Type B pancreatic cell (in vitro differentiated cells): Measurements from ENCODE around the gene CRIP1. TPM values are rescaled to one million over a fixed set of nuclear protein-coding genes. Genes with fewer than 3 reads are reported as not detected.
A peak's percentile ranks its signal among the peaks of the same experiment; 100 is the strongest.

ENCODE experiments used
- DNase-seq: peaks from one replicate; pipeline ENCODE4 v3.0.0; 2021; ENCODE audit warnings: mixed read lengths; ENCODE audit not compliant: unreplicated experiment; ENCODE audit errors: extremely low spot score
- H3K27ac Mint-ChIP-seq: 2 replicates; pipeline ENCODE4 v1.8.0; 2021; ENCODE audit warnings: mild to moderate bottlenecking, mixed read lengths
- H3K27me3 Mint-ChIP-seq: 2 replicates; pipeline ENCODE4 v1.8.0; 2021; ENCODE audit warnings: mixed read lengths
- H3K36me3 Mint-ChIP-seq: 2 replicates; pipeline ENCODE4 v1.8.0; 2021; ENCODE audit warnings: mixed read lengths
- H3K4me1 Mint-ChIP-seq: one replicate; pipeline ENCODE4 v1.8.0; 2021; ENCODE audit warnings: mixed read lengths; ENCODE audit not compliant: unreplicated experiment
- H3K4me3 Mint-ChIP-seq: 2 replicates; pipeline ENCODE4 v1.8.0; 2021; ENCODE audit warnings: mild to moderate bottlenecking, mixed read lengths
- H3K9me3 Mint-ChIP-seq: 2 replicates; pipeline ENCODE4 v1.8.0; 2021; ENCODE audit warnings: mixed read lengths
- CTCF ChIP-seq: fragments of 200-600 bp; sonication (generic); conservative IDR thresholded peaks from 2 replicates; pipeline ENCODE4 v1.5.0; 2021; ENCODE audit warnings: antibody characterized with exemption, mild to moderate bottlenecking
- long read RNA-seq: library from polyadenylated mRNA; unstranded; transcript quantifications from one replicate; pipeline ENCODE4 v2.0.0, GENCODE V29; 2020
- total RNA-seq: library from RNA; stranded (reverse); gene quantifications from 2 replicates; pipeline ENCODE4 v1.2.1, GENCODE V29; 2021; ENCODE audit warnings: low replicate concordance

Gene CRIP1, protein sequence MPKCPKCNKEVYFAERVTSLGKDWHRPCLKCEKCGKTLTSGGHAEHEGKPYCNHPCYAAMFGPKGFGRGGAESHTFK
- 5.1 and 15.4 TPM in 2 replicates for total RNA-seq
- long read RNA-seq, partial matches to known transcripts, result 0 of 4 reads
- long read RNA-seq, other reads (novel, unspliced or antisense), result 0 of 4 reads

DNA sequence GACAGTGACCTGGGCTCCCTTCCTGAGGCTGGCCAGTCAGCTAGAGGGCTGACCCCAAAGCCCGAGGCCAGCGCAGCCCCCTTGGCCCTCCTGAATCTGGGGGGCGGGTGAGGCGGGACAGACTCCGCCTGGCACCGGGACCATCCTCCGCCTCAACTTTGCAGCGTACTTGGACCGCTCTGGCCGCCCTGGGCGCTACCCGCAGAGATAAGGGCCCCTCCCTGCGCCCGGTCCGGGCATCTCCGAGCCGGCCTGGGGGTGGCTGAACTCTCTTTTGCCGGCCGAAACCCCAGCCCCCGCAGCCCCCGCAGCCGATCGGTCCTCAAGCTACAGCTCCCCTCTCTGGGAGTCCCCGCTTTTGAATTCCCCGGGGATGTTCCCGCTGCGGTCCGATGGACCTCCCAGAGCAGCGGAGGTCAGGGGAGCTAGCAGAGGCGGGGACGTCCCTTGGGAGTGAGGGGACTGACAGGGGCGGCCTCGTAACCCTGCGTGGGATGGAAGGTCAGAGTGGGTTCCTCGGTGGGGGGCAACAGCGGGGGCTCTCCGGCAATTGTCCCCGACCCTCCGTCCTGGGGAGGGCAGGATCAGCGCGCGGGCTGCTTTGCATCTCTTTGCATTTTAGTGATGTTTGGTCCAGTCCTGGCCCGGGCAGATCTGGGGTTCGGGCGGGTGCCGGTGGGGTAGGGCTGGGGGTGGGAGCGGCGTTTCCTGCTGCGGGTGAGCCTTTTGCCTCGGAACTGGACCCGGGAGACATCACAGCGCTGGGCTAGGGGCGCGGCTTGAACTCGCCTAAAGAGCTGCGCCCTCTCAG is at the start of gene CRIP1:
Gene CRIP1, plus strand, starts transcription at position 724 of the 811 bp plus-strand sequence. CDS start 374 bp downstream, outside the sequence.
- no peak for DNase-seq
- no peak for TF ChIP-seq CTCF
- peak within 1 kb of the TSS; percentile 65 for H3K4me3 Mint-ChIP-seq
- H3K27ac Mint-ChIP-seq, result peak within 1 kb of the TSS; percentile 16
- no peaks in the 10 kb centered on the region for H3K36me3 Mint-ChIP-seq
- H3K4me1 Mint-ChIP-seq, result peaks cover 18% of the 10 kb centered on the region
- H3K27me3 Mint-ChIP-seq, result peaks cover 26% of the 10 kb centered on the region
- no peaks in the 10 kb centered on the region for H3K9me3 Mint-ChIP-seq

DNA sequence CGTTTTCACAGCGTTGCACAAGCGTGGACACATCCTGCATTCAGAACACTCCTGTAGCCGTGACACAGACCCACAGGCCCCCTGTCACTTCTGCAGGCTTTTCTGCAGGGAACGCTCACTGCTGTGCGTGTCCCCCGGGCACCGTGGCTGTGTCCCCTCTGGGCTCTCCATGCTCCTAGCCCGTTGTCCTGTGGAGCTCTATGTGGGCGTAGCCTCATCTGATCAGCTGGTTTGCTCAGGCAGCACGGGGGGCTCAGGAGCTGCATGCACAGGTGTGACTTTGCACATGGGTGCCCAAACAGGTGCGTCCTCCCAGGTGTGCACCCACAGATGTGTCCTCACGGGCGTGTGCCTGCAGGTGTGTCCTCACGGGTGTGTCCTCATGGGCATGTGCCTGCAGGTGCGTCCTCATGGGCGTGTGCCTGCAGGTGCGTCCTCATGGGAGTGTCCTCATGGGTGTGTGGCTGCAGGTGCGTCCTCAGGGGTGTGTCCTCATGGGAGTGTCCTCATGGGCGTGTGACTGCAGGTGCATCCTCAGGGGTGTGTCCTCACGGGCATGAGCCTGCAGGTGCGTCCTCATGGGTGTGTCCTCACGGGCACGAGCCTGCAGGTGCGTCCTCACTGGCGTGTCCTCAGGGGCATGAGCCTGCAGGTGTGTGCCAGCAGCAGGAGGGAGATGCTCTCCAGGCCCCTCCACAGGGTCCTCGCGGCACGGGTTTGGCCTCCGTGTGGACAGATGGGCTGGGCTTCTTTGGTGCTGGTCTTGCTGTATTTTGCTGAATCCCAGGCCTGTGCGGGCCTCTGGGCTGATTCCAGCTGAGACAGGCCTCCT is 49.6 kb upstream of the CRIP1 start:
- Mint-ChIP-seq H3K4me1 (peaks cover 4% of the 10 kb centered on the region), H3K4me3 (no peak overlapping the region)
- no peak for DNase-seq

DNA sequence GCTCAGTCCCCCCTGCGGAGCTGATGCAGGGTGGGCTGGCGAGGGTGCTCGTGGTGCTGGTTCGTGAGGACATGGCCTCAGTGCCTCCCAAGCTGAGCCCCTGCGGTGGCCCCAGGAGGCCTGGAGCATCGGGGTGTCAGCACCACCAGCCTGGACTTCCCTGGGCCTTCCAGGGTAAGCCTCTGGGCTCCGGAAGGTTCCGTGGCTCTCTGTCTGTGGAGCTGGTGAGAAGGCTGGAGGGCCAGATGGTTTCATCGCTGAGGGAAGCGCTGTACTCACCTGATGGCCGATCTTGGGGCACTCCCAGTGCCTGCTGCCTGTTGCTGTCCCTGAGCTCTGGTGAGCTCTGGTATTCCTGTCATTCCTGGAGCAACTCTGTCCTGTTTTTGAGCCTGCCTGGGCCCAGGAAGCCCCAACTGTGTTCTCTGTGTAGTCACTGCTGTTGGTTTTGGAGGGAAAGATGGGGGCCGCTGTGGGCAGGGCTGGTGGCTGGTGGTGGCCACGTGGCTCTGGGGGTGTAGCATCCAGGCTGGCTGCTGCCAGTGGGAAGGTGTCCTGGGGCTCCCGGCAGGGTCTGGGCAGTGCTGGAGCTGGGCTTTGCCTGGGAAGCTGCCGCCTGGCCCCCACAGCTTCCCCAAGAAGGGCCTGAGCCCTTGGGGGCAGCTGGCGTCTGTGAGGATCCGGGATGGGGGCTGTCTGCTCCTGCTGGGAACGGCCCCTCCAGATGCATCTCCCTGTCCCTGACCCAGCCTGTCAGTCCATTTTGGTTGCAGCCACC is 48.8 kb upstream of the CRIP1 start:
- H3K27me3 Mint-ChIP-seq, result no peaks in the 10 kb centered on the region
- no peak overlapping the region for H3K4me3 Mint-ChIP-seq
- peaks cover 13% of the 10 kb centered on the region for H3K36me3 Mint-ChIP-seq

More for the DNA sequence above, 49.6 kb upstream of the CRIP1 start:
- Mint-ChIP-seq H3K9me3 (no peaks in the 10 kb centered on the region), H3K36me3 (peaks cover 13% of the 10 kb centered on the region), H3K27me3 (no peaks in the 10 kb centered on the region), H3K27ac (no peak overlapping the region)
- no peak for TF ChIP-seq CTCF

GRCh38 chr14:105439179-105439578 is 47.5 kb upstream of the CRIP1 start:
- Mint-ChIP-seq H3K27ac (no peak overlapping the region), H3K36me3 (peaks cover 13% of the 10 kb centered on the region), H3K4me3 (no peak overlapping the region), H3K27me3 (no peaks in the 10 kb centered on the region), H3K9me3 (no peaks in the 10 kb centered on the region), H3K4me1 (peaks cover 4% of the 10 kb centered on the region)
- no peak for TF ChIP-seq CTCF
- DNase-seq, result no peak

More for the DNA sequence above, 48.8 kb upstream of the CRIP1 start:
- Mint-ChIP-seq H3K4me1 (peaks cover 4% of the 10 kb centered on the region), H3K9me3 (no peaks in the 10 kb centered on the region), H3K27ac (no peak overlapping the region)
- no peak for TF ChIP-seq CTCF
- DNase-seq, result no peak
